ENCODE data around the gene CSMD2. TPM values are rescaled to one million over a fixed set of nuclear protein-coding genes. Genes with fewer than 3 reads are reported as not detected.

CSMD2 gene
- total and polyA plus RNA-seq, 7 experiments from 2014 or later: 0.02 TPM; not detected in 6

- Mint-ChIP-seq H3K9me3 (peaks cover 0 to 5% (median 2%) of the 10 kb centered on the region in 11 donors), H3K4me1 (no peaks in the 10 kb centered on the region), H3K4me3 (no peak overlapping the region), H3K27ac (no peak overlapping the region), H3K36me3 (no peaks in the 10 kb centered on the region), H3K27me3 (peaks cover 2 to 35% (median 14%) of the 10 kb centered on the region in 5 donors)
- no peaks in the 10 kb centered on the region for H3K36me3 ChIP-seq (ENCODE audit: control insufficient read depth in 2 of 3, insufficient read depth in 3 of 3, low read length in 3 of 3)
- intact Hi-C loops (cut with micrococcal nuclease): no loop called here
- no peaks in the 10 kb centered on the region for H3K27me3 ChIP-seq (ENCODE audit: control insufficient read depth in 2 of 2, insufficient read depth in 2 of 2, low read length in 2 of 2)
- H3K27ac ChIP-seq (ENCODE audit: low read depth, low read length): no peak overlapping the region
- no peak overlapping the region for H3K4me3 ChIP-seq (ENCODE audit: low read length)
- ChIA-PET POLR2A (no interaction called here), CTCF (no interaction called here)
- H3K9me3 ChIP-seq (ENCODE audit: control insufficient read depth in 2 of 3, low read length in 3 of 3): no peaks in the 10 kb centered on the region
- no peak for DNase-seq
- no peak for ATAC-seq
- H3K4me1 ChIP-seq (ENCODE audit: control insufficient read depth in 2 of 2, insufficient read depth in 2 of 2, low read length in 2 of 2): no peaks in the 10 kb centered on the region
Observed at GRCh38 chr1:33762962-33763361, 402.1 kb downstream of the CSMD2 start.

GRCh38 chr1:33762109-33762830, 402.8 kb downstream of the CSMD2 start:
- ChIA-PET CTCF (no interaction called here), POLR2A (no interaction called here)
- no peak overlapping the region for H3K27ac Mint-ChIP-seq
- H3K4me1 ChIP-seq (ENCODE audit: control insufficient read depth in 2 of 2, insufficient read depth in 2 of 2, low read length in 2 of 2): no peaks in the 10 kb centered on the region
- H3K36me3 ChIP-seq (ENCODE audit: control insufficient read depth in 2 of 3, insufficient read depth in 3 of 3, low read length in 3 of 3): no peaks in the 10 kb centered on the region
- intact Hi-C loops (cut with micrococcal nuclease): no loop called here
- no peak overlapping the region for H3K4me3 Mint-ChIP-seq
- no peaks in the 10 kb centered on the region for H3K4me1 Mint-ChIP-seq
- ATAC-seq (no peak), DNase-seq (no peak)
- no peak overlapping the region for H3K27ac ChIP-seq (ENCODE audit: low read depth, low read length)
- no peak overlapping the region for H3K4me3 ChIP-seq (ENCODE audit: low read length)
- peaks cover 0 to 10% (median 2%) of the 10 kb centered on the region in 11 donors for H3K9me3 Mint-ChIP-seq
- H3K27me3 ChIP-seq (ENCODE audit: control insufficient read depth in 2 of 2, insufficient read depth in 2 of 2, low read length in 2 of 2): no peaks in the 10 kb centered on the region
- no peaks in the 10 kb centered on the region for H3K36me3 Mint-ChIP-seq
- H3K27me3 Mint-ChIP-seq: peaks cover under 1 to 35% (median 14%) of the 10 kb centered on the region in 5 donors
- no peaks in the 10 kb centered on the region for H3K9me3 ChIP-seq (ENCODE audit: control insufficient read depth in 2 of 3, low read length in 3 of 3)

- no peak overlapping the region for H3K4me3 Mint-ChIP-seq
- intact Hi-C loops (cut with micrococcal nuclease): no loop called here
Observed at GRCh38 chr1:33758698-33759097, 406.3 kb downstream of the CSMD2 start.

GRCh38 chr1:33753087-33753856, 411.8 kb downstream of the CSMD2 start:
- Histone ChIP-seq H3K36me3 (ENCODE audit: control insufficient read depth in 2 of 3, insufficient read depth in 3 of 3, low read length in 3 of 3) (no peaks in the 10 kb centered on the region), H3K4me3 (ENCODE audit: low read length) (no peak overlapping the region), H3K27ac (ENCODE audit: low read depth, low read length) (no peak overlapping the region), H3K9me3 (ENCODE audit: control insufficient read depth in 2 of 3, low read length in 3 of 3) (peaks cover 0 to 15% (median 0%) of the 10 kb centered on the region in 3 experiments), H3K27me3 (ENCODE audit: control insufficient read depth in 2 of 2, insufficient read depth in 2 of 2, low read length in 2 of 2) (no peaks in the 10 kb centered on the region), H3K4me1 (ENCODE audit: control insufficient read depth in 2 of 2, insufficient read depth in 2 of 2, low read length in 2 of 2) (no peaks in the 10 kb centered on the region)
- no peak for DNase-seq
- no peak for ATAC-seq
- Mint-ChIP-seq H3K36me3 (peaks cover 0 to 4% (median 0%) of the 10 kb centered on the region in 5 donors), H3K9me3 (peaks cover 0 to 39% (median 19%) of the 10 kb centered on the region in 11 donors), H3K27me3 (peaks cover 2 to 31% (median 12%) of the 10 kb centered on the region in 5 donors), H3K4me1 (no peaks in the 10 kb centered on the region), H3K4me3 (no peak overlapping the region), H3K27ac (no peak overlapping the region)
- intact Hi-C loops (cut with micrococcal nuclease): no loop called here
- CTCF ChIA-PET: no interaction called here
- POLR2A ChIA-PET: no interaction called here

More at GRCh38 chr1:33758698-33759097, 406.3 kb downstream of the CSMD2 start:
- Mint-ChIP-seq H3K27ac (no peak overlapping the region), H3K9me3 (peaks cover 2 to 19% (median 6%) of the 10 kb centered on the region in 11 donors), H3K27me3 (peaks cover 0 to 22% (median 7%) of the 10 kb centered on the region in 5 donors), H3K36me3 (peaks cover 0 to 4% (median 0%) of the 10 kb centered on the region in 5 donors), H3K4me1 (no peaks in the 10 kb centered on the region)
- Histone ChIP-seq H3K4me1 (ENCODE audit: control insufficient read depth in 2 of 2, insufficient read depth in 2 of 2, low read length in 2 of 2) (no peaks in the 10 kb centered on the region), H3K4me3 (ENCODE audit: low read length) (no peak overlapping the region), H3K9me3 (ENCODE audit: control insufficient read depth in 2 of 3, low read length in 3 of 3) (peaks cover 0 to 3% (median 0%) of the 10 kb centered on the region in 3 experiments), H3K36me3 (ENCODE audit: control insufficient read depth in 2 of 3, insufficient read depth in 3 of 3, low read length in 3 of 3) (no peaks in the 10 kb centered on the region), H3K27ac (ENCODE audit: low read depth, low read length) (no peak overlapping the region), H3K27me3 (ENCODE audit: control insufficient read depth in 2 of 2, insufficient read depth in 2 of 2, low read length in 2 of 2) (no peaks in the 10 kb centered on the region)
- ATAC-seq: no peak
- POLR2A ChIA-PET: no interaction called here
- DNase-seq: no peak
- CTCF ChIA-PET: no interaction called here

GRCh38 chr1:33745942-33746341, 419.1 kb downstream of the CSMD2 start:
- Histone ChIP-seq H3K36me3 (ENCODE audit: control insufficient read depth in 2 of 3, insufficient read depth in 3 of 3, low read length in 3 of 3) (no peaks in the 10 kb centered on the region), H3K4me1 (ENCODE audit: control insufficient read depth in 2 of 2, insufficient read depth in 2 of 2, low read length in 2 of 2) (no peaks in the 10 kb centered on the region), H3K27ac (ENCODE audit: low read depth, low read length) (no peak overlapping the region), H3K4me3 (ENCODE audit: low read length) (no peak overlapping the region), H3K9me3 (ENCODE audit: control insufficient read depth in 2 of 3, low read length in 3 of 3) (no peaks in the 10 kb centered on the region), H3K27me3 (ENCODE audit: control insufficient read depth in 2 of 2, insufficient read depth in 2 of 2, low read length in 2 of 2) (no peaks in the 10 kb centered on the region)
- ATAC-seq (no peak), DNase-seq (no peak)
- no peaks in the 10 kb centered on the region for H3K4me1 Mint-ChIP-seq
- H3K27ac Mint-ChIP-seq: no peak overlapping the region
- H3K4me3 Mint-ChIP-seq: no peak overlapping the region
- CTCF ChIA-PET: interaction anchor here (0.7 kb wide), 1 partner anchor 40 kb away, joined by 3 read pairs; no protein-coding TSS in a partner anchor
- peaks cover 0 to 7% (median under 1%) of the 10 kb centered on the region in 11 donors for H3K9me3 Mint-ChIP-seq
- peaks cover 7 to 41% (median 16%) of the 10 kb centered on the region in 5 donors for H3K27me3 Mint-ChIP-seq
- POLR2A ChIA-PET: no interaction called here
- no peaks in the 10 kb centered on the region for H3K36me3 Mint-ChIP-seq
- intact Hi-C loops (cut with micrococcal nuclease): no loop called here

GRCh38 chr1:33743221-33743998, 421.6 kb downstream of the CSMD2 start:
- Mint-ChIP-seq H3K27ac (no peak overlapping the region), H3K4me1 (no peaks in the 10 kb centered on the region), H3K27me3 (peaks cover 5 to 38% (median 18%) of the 10 kb centered on the region in 5 donors), H3K36me3 (no peaks in the 10 kb centered on the region), H3K9me3 (peaks cover 0 to 2% (median 0%) of the 10 kb centered on the region in 11 donors), H3K4me3 (no peak overlapping the region)
- Histone ChIP-seq H3K4me1 (ENCODE audit: control insufficient read depth in 2 of 2, insufficient read depth in 2 of 2, low read length in 2 of 2) (no peaks in the 10 kb centered on the region), H3K36me3 (ENCODE audit: control insufficient read depth in 2 of 3, insufficient read depth in 3 of 3, low read length in 3 of 3) (no peaks in the 10 kb centered on the region), H3K9me3 (ENCODE audit: control insufficient read depth in 2 of 3, low read length in 3 of 3) (no peaks in the 10 kb centered on the region), H3K27me3 (ENCODE audit: control insufficient read depth in 2 of 2, insufficient read depth in 2 of 2, low read length in 2 of 2) (no peaks in the 10 kb centered on the region), H3K4me3 (ENCODE audit: low read length) (no peak overlapping the region), H3K27ac (ENCODE audit: low read depth, low read length) (no peak overlapping the region)
- DNase-seq (no peak), ATAC-seq (no peak)
- CTCF ChIA-PET: no interaction called here
- intact Hi-C loops (cut with micrococcal nuclease): no loop called here
- POLR2A ChIA-PET: no interaction called here
